ENCODE data around the gene CRIP2.

CRIP2 gene

GRCh38 chr14:105450123-105450505 lies 24.5 kb upstream of the CRIP2 start:
- H3K9ac ChIP-seq (ENCODE audit: low read length in 5 of 5): no peak overlapping the region
- H3K4me1 ChIP-seq (ENCODE audit: control insufficient read depth in 5 of 5, insufficient read depth in 5 of 5, low read length in 5 of 5): peaks cover 0 to 17% (median 11%) of the 10 kb centered on the region in 5 donors
- no peak overlapping the region for H3K27ac ChIP-seq (ENCODE audit: low read depth, low read length)
- H3K4me3 ChIP-seq (ENCODE audit: low read depth in 1 of 5, low read length in 5 of 5): no peak overlapping the region
- H3K36me3 ChIP-seq (ENCODE audit: control insufficient read depth in 5 of 5, insufficient read depth in 5 of 5, low read length in 5 of 5): peaks cover 0 to 71% (median 42%) of the 10 kb centered on the region in 5 donors
- no peaks in the 10 kb centered on the region for H3K9me3 ChIP-seq (ENCODE audit: control insufficient read depth in 5 of 5, low read length in 5 of 5)
- H3K27me3 ChIP-seq (ENCODE audit: control insufficient read depth in 5 of 5, insufficient read depth in 4 of 5, low read length in 5 of 5): no peaks in the 10 kb centered on the region

- peaks cover 0 to 72% (median 52%) of the 10 kb centered on the region in 5 donors for H3K36me3 ChIP-seq (ENCODE audit: control insufficient read depth in 5 of 5, insufficient read depth in 5 of 5, low read length in 5 of 5)
- H3K9me3 ChIP-seq (ENCODE audit: control insufficient read depth in 5 of 5, low read length in 5 of 5): no peaks in the 10 kb centered on the region
- peaks cover 0 to 17% (median 11%) of the 10 kb centered on the region in 5 donors for H3K4me1 ChIP-seq (ENCODE audit: control insufficient read depth in 5 of 5, insufficient read depth in 5 of 5, low read length in 5 of 5)
- H3K27me3 ChIP-seq (ENCODE audit: control insufficient read depth in 5 of 5, insufficient read depth in 4 of 5, low read length in 5 of 5): no peaks in the 10 kb centered on the region
- no peak overlapping the region for H3K4me3 ChIP-seq (ENCODE audit: low read depth in 1 of 5, low read length in 5 of 5)
- H3K9ac ChIP-seq (ENCODE audit: low read length in 5 of 5): no peak overlapping the region
- no peak overlapping the region for H3K27ac ChIP-seq (ENCODE audit: low read depth, low read length)
Observed at GRCh38 chr14:105450864-105451720, 23.5 kb upstream of the CRIP2 start.

GRCh38 chr14:105452963-105453362 lies 21.7 kb upstream of the CRIP2 start:
- Histone ChIP-seq H3K36me3 (ENCODE audit: control insufficient read depth in 5 of 5, insufficient read depth in 5 of 5, low read length in 5 of 5) (peaks cover 0 to 81% (median 60%) of the 10 kb centered on the region in 5 donors), H3K27me3 (ENCODE audit: control insufficient read depth in 5 of 5, insufficient read depth in 4 of 5, low read length in 5 of 5) (no peaks in the 10 kb centered on the region), H3K9ac (ENCODE audit: low read length in 5 of 5) (no peak overlapping the region), H3K27ac (ENCODE audit: low read depth, low read length) (no peak overlapping the region), H3K9me3 (ENCODE audit: control insufficient read depth in 5 of 5, low read length in 5 of 5) (no peaks in the 10 kb centered on the region), H3K4me3 (ENCODE audit: low read depth in 1 of 5, low read length in 5 of 5) (no peak overlapping the region), H3K4me1 (ENCODE audit: control insufficient read depth in 5 of 5, insufficient read depth in 5 of 5, low read length in 5 of 5) (peaks cover 0 to 17% (median 11%) of the 10 kb centered on the region in 5 donors)

GRCh38 chr14:105453847-105454246 lies 20.8 kb upstream of the CRIP2 start:
- Histone ChIP-seq H3K36me3 (ENCODE audit: control insufficient read depth in 5 of 5, insufficient read depth in 5 of 5, low read length in 5 of 5) (peaks cover 0 to 88% (median 60%) of the 10 kb centered on the region in 5 donors), H3K27ac (ENCODE audit: low read depth, low read length) (no peak overlapping the region), H3K27me3 (ENCODE audit: control insufficient read depth in 5 of 5, insufficient read depth in 4 of 5, low read length in 5 of 5) (no peaks in the 10 kb centered on the region), H3K4me1 (ENCODE audit: control insufficient read depth in 5 of 5, insufficient read depth in 5 of 5, low read length in 5 of 5) (peaks cover 0 to 11% (median 3%) of the 10 kb centered on the region in 5 donors), H3K9ac (ENCODE audit: low read length in 5 of 5) (no peak overlapping the region), H3K9me3 (ENCODE audit: control insufficient read depth in 5 of 5, low read length in 5 of 5) (no peaks in the 10 kb centered on the region), H3K4me3 (ENCODE audit: low read depth in 1 of 5, low read length in 5 of 5) (no peak overlapping the region)

GRCh38 chr14:105455086-105455640 lies 19.5 kb upstream of the CRIP2 start:
- no peaks in the 10 kb centered on the region for H3K9me3 ChIP-seq (ENCODE audit: control insufficient read depth in 5 of 5, low read length in 5 of 5)
- H3K27me3 ChIP-seq (ENCODE audit: control insufficient read depth in 5 of 5, insufficient read depth in 4 of 5, low read length in 5 of 5): no peaks in the 10 kb centered on the region
- H3K9ac ChIP-seq (ENCODE audit: low read length in 5 of 5): no peak overlapping the region
- no peaks in the 10 kb centered on the region for H3K4me1 ChIP-seq (ENCODE audit: control insufficient read depth in 5 of 5, insufficient read depth in 5 of 5, low read length in 5 of 5)
- peaks cover 0 to 83% (median 58%) of the 10 kb centered on the region in 5 donors for H3K36me3 ChIP-seq (ENCODE audit: control insufficient read depth in 5 of 5, insufficient read depth in 5 of 5, low read length in 5 of 5)
- no peak overlapping the region for H3K4me3 ChIP-seq (ENCODE audit: low read depth in 1 of 5, low read length in 5 of 5)
- H3K27ac ChIP-seq (ENCODE audit: low read depth, low read length): no peak overlapping the region

- Histone ChIP-seq H3K4me3 (ENCODE audit: low read depth in 1 of 5, low read length in 5 of 5) (no peak overlapping the region), H3K36me3 (ENCODE audit: control insufficient read depth in 5 of 5, insufficient read depth in 5 of 5, low read length in 5 of 5) (peaks cover 0 to 83% (median 58%) of the 10 kb centered on the region in 5 donors), H3K9ac (ENCODE audit: low read length in 5 of 5) (no peak overlapping the region), H3K27ac (ENCODE audit: low read depth, low read length) (no peak overlapping the region), H3K9me3 (ENCODE audit: control insufficient read depth in 5 of 5, low read length in 5 of 5) (no peaks in the 10 kb centered on the region), H3K4me1 (ENCODE audit: control insufficient read depth in 5 of 5, insufficient read depth in 5 of 5, low read length in 5 of 5) (no peaks in the 10 kb centered on the region), H3K27me3 (ENCODE audit: control insufficient read depth in 5 of 5, insufficient read depth in 4 of 5, low read length in 5 of 5) (no peaks in the 10 kb centered on the region)
Observed at GRCh38 chr14:105455766-105456660, 18.6 kb upstream of the CRIP2 start.

GRCh38 chr14:105456736-105457617 lies 17.6 kb upstream of the CRIP2 start:
- no peak overlapping the region for H3K4me3 ChIP-seq (ENCODE audit: low read depth in 1 of 5, low read length in 5 of 5)
- H3K9ac ChIP-seq (ENCODE audit: low read length in 5 of 5): no peak overlapping the region
- H3K27ac ChIP-seq (ENCODE audit: low read depth, low read length): no peak overlapping the region
- no peaks in the 10 kb centered on the region for H3K27me3 ChIP-seq (ENCODE audit: control insufficient read depth in 5 of 5, insufficient read depth in 4 of 5, low read length in 5 of 5)
- peaks cover 0 to 85% (median 62%) of the 10 kb centered on the region in 5 donors for H3K36me3 ChIP-seq (ENCODE audit: control insufficient read depth in 5 of 5, insufficient read depth in 5 of 5, low read length in 5 of 5)
- H3K9me3 ChIP-seq (ENCODE audit: control insufficient read depth in 5 of 5, low read length in 5 of 5): no peaks in the 10 kb centered on the region
- H3K4me1 ChIP-seq (ENCODE audit: control insufficient read depth in 5 of 5, insufficient read depth in 5 of 5, low read length in 5 of 5): no peaks in the 10 kb centered on the region

GRCh38 chr14:105458010-105458409 lies 16.6 kb upstream of the CRIP2 start:
- Histone ChIP-seq H3K9me3 (ENCODE audit: control insufficient read depth in 5 of 5, low read length in 5 of 5) (no peaks in the 10 kb centered on the region), H3K4me3 (ENCODE audit: low read depth in 1 of 5, low read length in 5 of 5) (no peak overlapping the region), H3K4me1 (ENCODE audit: control insufficient read depth in 5 of 5, insufficient read depth in 5 of 5, low read length in 5 of 5) (no peaks in the 10 kb centered on the region), H3K36me3 (ENCODE audit: control insufficient read depth in 5 of 5, insufficient read depth in 5 of 5, low read length in 5 of 5) (peaks cover 0 to 84% (median 61%) of the 10 kb centered on the region in 5 donors), H3K9ac (ENCODE audit: low read length in 5 of 5) (no peak overlapping the region), H3K27ac (ENCODE audit: low read depth, low read length) (no peak overlapping the region), H3K27me3 (ENCODE audit: control insufficient read depth in 5 of 5, insufficient read depth in 4 of 5, low read length in 5 of 5) (no peaks in the 10 kb centered on the region)

- no peak overlapping the region for H3K27ac ChIP-seq (ENCODE audit: low read depth, low read length)
Observed at GRCh38 chr14:105458571-105458970, 16.1 kb upstream of the CRIP2 start.

More at GRCh38 chr14:105458571-105458970, 16.1 kb upstream of the CRIP2 start:
- Histone ChIP-seq H3K4me3 (ENCODE audit: low read depth in 1 of 5, low read length in 5 of 5) (no peak overlapping the region), H3K27me3 (ENCODE audit: control insufficient read depth in 5 of 5, insufficient read depth in 4 of 5, low read length in 5 of 5) (no peaks in the 10 kb centered on the region), H3K9ac (ENCODE audit: low read length in 5 of 5) (no peak overlapping the region), H3K4me1 (ENCODE audit: control insufficient read depth in 5 of 5, insufficient read depth in 5 of 5, low read length in 5 of 5) (no peaks in the 10 kb centered on the region), H3K36me3 (ENCODE audit: control insufficient read depth in 5 of 5, insufficient read depth in 5 of 5, low read length in 5 of 5) (peaks cover 0 to 84% (median 63%) of the 10 kb centered on the region in 5 donors), H3K9me3 (ENCODE audit: control insufficient read depth in 5 of 5, low read length in 5 of 5) (no peaks in the 10 kb centered on the region)
